Smooth muscle cell (in vitro differentiated cells): ENCODE results near the gene LPCAT1. TPM values are rescaled to one million over a fixed set of nuclear protein-coding genes. Genes with fewer than 3 reads are reported as not detected.

Experiments
- DNase-seq: peaks from one replicate; lab custom pipeline; 2025; ENCODE audit not compliant: unreplicated experiment; lab: John Stamatoyannopoulos, UW
- H2AFZ ChIP-seq: fragments of 200-600 bp; sonication (generic); 2 replicates; pipeline ENCODE4 v1.6.0; 2016; ENCODE audit warnings: antibody characterized with exemption, low read depth, mild to moderate bottlenecking
- H3F3A ChIP-seq: fragments of 200-600 bp; sonication (generic); 2 replicates; pipeline ENCODE4 v1.6.0; 2017; ENCODE audit warnings: antibody characterized with exemption, low read depth
- H3K27ac ChIP-seq: fragments of 200-600 bp; sonication (generic); 2 replicates; pipeline ENCODE4 v1.5.1; 2016; ENCODE audit warnings: low read depth, mild to moderate bottlenecking
- H3K27me3 ChIP-seq: fragments of 200-600 bp; sonication (generic); 2 replicates; pipeline ENCODE4 v1.6.1; 2016; ENCODE audit warnings: low read depth, mild to moderate bottlenecking
- H3K36me3 ChIP-seq: fragments of 200-600 bp; sonication (generic); 2 replicates; pipeline ENCODE4 v1.5.1; 2016; ENCODE audit warnings: low read depth
- H3K4me1 ChIP-seq: fragments of 200-600 bp; sonication (generic); 2 replicates; pipeline ENCODE4 v1.5.1; 2016; ENCODE audit warnings: low read depth
- H3K4me2 ChIP-seq: fragments of 200-600 bp; sonication (generic); 2 replicates; pipeline ENCODE4 v1.6.0; 2016; ENCODE audit warnings: mild to moderate bottlenecking
- H3K4me3 ChIP-seq: fragments of 200-600 bp; sonication (generic); 2 replicates; pipeline ENCODE4 v1.5.1; 2016; ENCODE audit warnings: mild to moderate bottlenecking
- H3K79me2 ChIP-seq: fragments of 200-600 bp; sonication (generic); 2 replicates; pipeline ENCODE4 v1.6.0; 2016; ENCODE audit warnings: low read depth, mild to moderate bottlenecking
- H3K9ac ChIP-seq: fragments of 200-600 bp; sonication (generic); 2 replicates; pipeline ENCODE4 v1.6.0; 2016; ENCODE audit warnings: low read depth
- H3K9me3 ChIP-seq: fragments of 200-600 bp; sonication (generic); replicated peaks from 2 replicates; pipeline ENCODE4 v1.5.1; 2016; ENCODE audit warnings: low read depth
- H4K20me1 ChIP-seq: fragments of 200-600 bp; sonication (generic); 2 replicates; pipeline ENCODE4 v1.6.0; 2016; ENCODE audit warnings: low read depth
- CTCF ChIP-seq: fragments of 200-600 bp; sonication (generic); IDR thresholded peaks from 2 replicates; pipeline ENCODE4 v1.5.1; 2017; ENCODE audit warnings: borderline replicate concordance, mild to moderate bottlenecking, antibody characterized with exemption; ENCODE audit not compliant: insufficient read depth, poor library complexity, severe bottlenecking
- WGBS: methylation state at CpG from one replicate; pipeline ENCODE4 v1.1.7; 2016; ENCODE audit warnings: low lambda C conversion rate; 5-methylcytosine and 5-hydroxymethylcytosine counted together
- polyA plus RNA-seq: library from polyadenylated mRNA; unstranded; fragments of >200 nt; fragmentation: Nextera tagmentation; extraction: Ambion mirVana; gene quantifications from 2 replicates; pipeline ENCODE4 v1.2.1, GENCODE V29; 2016
- total RNA-seq: library from RNA; depleted of rRNA; stranded (reverse); fragments of >200 nt; gene quantifications from 2 replicates; pipeline ENCODE4 v1.2.3, GENCODE V29; 2014

LPCAT1 gene
- total and polyA plus RNA-seq, 2 experiments from 2014 or later: 42.7 to 50.1 TPM

GRCh38 chr5:1483064-1483463, 40.7 kb downstream of the LPCAT1 start:
- no peak for DNase-seq
- Histone ChIP-seq H3K79me2 (no peaks in the 10 kb centered on the region), H3F3A (no peaks in the 10 kb centered on the region), H3K36me3 (no peaks in the 10 kb centered on the region), H3K4me2 (no peak overlapping the region), H3K4me1 (no peaks in the 10 kb centered on the region), H4K20me1 (peaks cover 62% of the 10 kb centered on the region), H3K27ac (no peak overlapping the region), H3K9ac (no peak overlapping the region), H3K4me3 (no peak overlapping the region), H2AFZ (no peak overlapping the region), H3K27me3 (no peaks in the 10 kb centered on the region), H3K9me3 (no peaks in the 10 kb centered on the region)
- 97% methylated on average over 13 of the region's 13 CpGs for WGBS
- no peak for TF ChIP-seq CTCF

- no peaks in the 10 kb centered on the region for H3K27me3 ChIP-seq
- no peak for DNase-seq
- no peak for TF ChIP-seq CTCF
- H3F3A ChIP-seq: no peaks in the 10 kb centered on the region
- H3K4me1 ChIP-seq: no peaks in the 10 kb centered on the region
- WGBS: 97% methylated on average over 12 of the region's 12 CpGs
- H3K9ac ChIP-seq: no peak overlapping the region
- no peak overlapping the region for H3K4me3 ChIP-seq
- no peaks in the 10 kb centered on the region for H3K9me3 ChIP-seq
- H3K79me2 ChIP-seq: no peaks in the 10 kb centered on the region
- H3K4me2 ChIP-seq: no peak overlapping the region
- peaks cover 54% of the 10 kb centered on the region for H4K20me1 ChIP-seq
- no peak overlapping the region for H3K27ac ChIP-seq
- H3K36me3 ChIP-seq: no peaks in the 10 kb centered on the region
- no peak overlapping the region for H2AFZ ChIP-seq
Observed at GRCh38 chr5:1481959-1482331, 41.8 kb downstream of the LPCAT1 start.

- H3K27ac ChIP-seq: no peak overlapping the region
- H3K36me3 ChIP-seq: no peaks in the 10 kb centered on the region
- no peak for DNase-seq
- H3K4me2 ChIP-seq: no peak overlapping the region
- H4K20me1 ChIP-seq: peaks cover 53% of the 10 kb centered on the region
- no peak overlapping the region for H3K9ac ChIP-seq
- H2AFZ ChIP-seq: no peak overlapping the region
- H3K27me3 ChIP-seq: no peaks in the 10 kb centered on the region
- H3K4me3 ChIP-seq: no peak overlapping the region
- H3K4me1 ChIP-seq: no peaks in the 10 kb centered on the region
- no peaks in the 10 kb centered on the region for H3K79me2 ChIP-seq
- WGBS: 96% methylated on average over 26 of the region's 26 CpGs
- no peaks in the 10 kb centered on the region for H3K9me3 ChIP-seq
- no peaks in the 10 kb centered on the region for H3F3A ChIP-seq
- TF ChIP-seq CTCF: no peak
Observed at GRCh38 chr5:1481266-1481958, 42.3 kb downstream of the LPCAT1 start.

GRCh38 chr5:1480806-1481205, 43.0 kb downstream of the LPCAT1 start:
- Histone ChIP-seq H3K9me3 (no peaks in the 10 kb centered on the region), H3K27ac (no peak overlapping the region)

More at GRCh38 chr5:1480806-1481205, 43.0 kb downstream of the LPCAT1 start:
- Histone ChIP-seq H2AFZ (no peak overlapping the region), H3K4me1 (no peaks in the 10 kb centered on the region), H3F3A (no peaks in the 10 kb centered on the region), H3K27me3 (no peaks in the 10 kb centered on the region), H3K79me2 (no peaks in the 10 kb centered on the region), H3K9ac (no peak overlapping the region), H3K36me3 (no peaks in the 10 kb centered on the region), H3K4me2 (no peak overlapping the region), H4K20me1 (peaks cover 47% of the 10 kb centered on the region), H3K4me3 (no peak overlapping the region)
- DNase-seq: no peak
- TF ChIP-seq CTCF: no peak
- 93% methylated on average over 11 of the region's 12 CpGs for WGBS
